D721Med (cell line): Measurements from ENCODE around the gene MMP10.

Experiments used
- DNase-seq: peaks from one replicate; pipeline ENCODE4 v3.0.0; 2011; ENCODE audit warnings: low spot score; ENCODE audit not compliant: insufficient read length
- FAIRE-seq: peaks from 2 replicates; lab custom pipeline; 2011; peaks lifted over from hg19 to GRCh38; lab: Jason Lieb, UNC
- CTCF ChIP-seq: IDR thresholded peaks from 2 replicates; pipeline ENCODE4 v1.5.1; 2012; ENCODE audit warnings: mild to moderate bottlenecking, control low read depth; ENCODE audit not compliant: insufficient read depth; ENCODE audit errors: missing control alignments

MMP10 gene

DNA sequence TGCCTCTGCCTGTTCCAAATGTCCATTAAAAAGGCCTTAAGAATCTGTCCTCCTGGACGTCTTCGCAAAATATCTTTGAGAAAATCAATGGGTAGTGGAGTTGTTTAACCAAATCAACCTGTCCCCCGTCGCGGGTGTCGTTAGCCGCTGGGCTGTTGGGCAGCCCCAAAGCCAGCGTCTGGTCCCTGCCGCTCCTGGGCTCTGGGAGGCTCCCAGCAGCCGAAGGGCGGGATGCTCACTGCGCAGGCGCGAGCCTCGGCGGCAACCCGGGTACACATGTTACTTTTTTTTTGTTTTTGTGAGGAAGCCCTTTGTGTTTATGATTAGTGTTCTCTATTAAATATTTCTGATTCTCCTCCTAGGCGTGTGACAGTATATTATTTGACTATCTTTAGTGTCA, 12.6 kb downstream of the MMP10 start:
- no peak for TF ChIP-seq CTCF
- FAIRE-seq (no peak), DNase-seq (no peak)

DNA sequence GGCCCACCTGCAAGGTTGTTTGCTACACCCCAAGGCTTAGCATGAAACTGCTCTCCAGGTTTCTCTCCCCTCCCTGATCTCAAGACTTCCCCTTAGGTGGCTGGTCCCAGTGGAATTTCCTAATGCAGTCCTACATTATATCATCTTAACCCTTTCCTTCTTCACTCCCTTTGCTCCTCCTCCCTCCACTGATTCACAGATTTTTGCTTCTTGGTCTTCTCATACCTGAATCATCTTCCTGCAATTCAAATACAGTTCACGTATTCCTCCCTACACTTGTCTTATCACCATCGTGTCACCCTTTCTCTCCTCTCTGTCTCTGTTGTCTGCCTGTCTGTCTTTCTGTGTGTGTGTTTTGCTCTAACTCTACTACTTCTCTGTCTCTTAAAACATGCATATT, 17.0 kb downstream of the MMP10 start:
- FAIRE-seq (no peak), DNase-seq (no peak)
- TF ChIP-seq CTCF: no peak

DNA sequence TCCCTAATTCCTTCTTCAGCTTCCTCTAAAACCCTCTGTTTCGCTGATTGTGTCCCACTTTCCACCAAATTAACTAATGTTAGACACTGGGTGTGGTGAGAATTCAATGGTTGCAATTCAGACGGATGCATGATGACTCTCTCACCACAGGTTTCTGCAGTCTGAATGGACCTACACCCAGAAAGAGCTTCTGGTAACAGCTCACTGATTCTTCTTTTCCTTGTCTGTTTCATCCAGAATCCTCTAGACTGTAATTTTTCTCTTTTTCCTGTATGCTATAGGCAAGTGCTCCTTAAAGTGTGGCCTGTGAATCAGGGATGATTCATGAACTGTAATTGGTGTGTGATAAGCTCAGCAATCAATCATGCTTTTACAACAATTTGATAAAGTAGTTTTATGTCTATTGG, 18.1 kb downstream of the MMP10 start:
- no peak for DNase-seq
- FAIRE-seq: no peak
- TF ChIP-seq CTCF: no peak

GRCh38 chr11:102761646-102762238, 18.7 kb downstream of the MMP10 start:
- DNase-seq (no peak), FAIRE-seq (no peak)
- no peak for TF ChIP-seq CTCF

DNA sequence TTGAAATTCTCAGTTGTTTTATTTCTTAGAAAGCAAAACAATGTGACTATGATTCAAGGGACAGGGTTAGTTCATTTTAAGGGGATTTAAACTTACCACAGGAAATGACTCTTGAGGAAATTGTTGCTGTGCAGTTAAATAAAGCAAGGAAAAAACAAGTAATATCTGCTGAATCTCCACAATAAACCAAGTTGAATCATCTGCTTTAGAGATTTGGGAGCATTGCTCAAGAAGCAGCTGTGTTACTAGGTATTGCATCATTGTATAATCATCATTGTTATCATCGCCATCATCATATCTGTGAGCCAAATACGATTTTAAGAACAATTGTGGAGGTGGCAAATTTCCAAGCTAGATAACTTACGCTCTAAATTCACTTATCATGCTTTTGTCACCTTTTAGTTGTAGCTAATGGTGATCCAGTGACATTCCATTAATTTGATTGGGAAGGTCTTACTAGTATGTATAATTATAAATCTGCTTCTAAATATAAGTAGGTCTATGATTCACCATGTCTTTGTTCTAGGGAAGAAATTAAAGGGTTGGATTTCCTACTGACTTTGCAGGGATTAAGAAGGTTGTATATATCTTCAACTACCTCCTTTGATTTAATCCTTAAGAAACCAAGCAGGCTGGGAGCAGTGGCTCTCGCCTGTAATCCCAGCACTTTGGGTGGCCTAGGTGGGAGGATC, 19.9 kb downstream of the MMP10 start:
- TF ChIP-seq CTCF: no peak
- FAIRE-seq: no peak

GRCh38 chr11:102757823-102758549, 22.4 kb downstream of the MMP10 start:
- FAIRE-seq (no peak), DNase-seq (no peak)
- TF ChIP-seq CTCF: no peak

More for the DNA sequence above, 19.9 kb downstream of the MMP10 start:
- no peak for DNase-seq

GRCh38 chr11:102753267-102753666, 27.2 kb downstream of the MMP10 start:
- no peak for TF ChIP-seq CTCF
- FAIRE-seq: no peak
- no peak for DNase-seq
